MM.1S (cell line): Measurements from ENCODE around the gene NBEAL2.

Experiments
- DNase-seq: peaks from one replicate; pipeline ENCODE4 v3.0.0-alpha.2; 2015
- H2AFZ ChIP-seq: fragments of 300-600 bp; sonication (generic); 2 replicates; pipeline ENCODE4 v1.6.0; 2016; ENCODE audit warnings: antibody characterized with exemption, low read length
- H3F3A ChIP-seq: fragments of 300-600 bp; sonication (generic); 2 replicates; pipeline ENCODE4 v1.6.1; 2016; ENCODE audit warnings: mild to moderate bottlenecking, antibody characterized with exemption, low read length, moderate library complexity, mixed read lengths; ENCODE audit not compliant: insufficient read depth
- H3K27ac ChIP-seq: fragments of 300-600 bp; sonication (generic); 2 replicates; pipeline ENCODE4 v1.5.1; 2016; ENCODE audit warnings: mild to moderate bottlenecking, low read length
- H3K27me3 ChIP-seq: fragments of 300-600 bp; sonication (generic); replicated peaks from 2 replicates; pipeline ENCODE4 v1.6.0; 2016; ENCODE audit warnings: low read length; ENCODE audit not compliant: insufficient read depth
- H3K36me3 ChIP-seq: fragments of 300-600 bp; sonication (generic); replicated peaks from 2 replicates; pipeline ENCODE4 v1.6.1; 2016; ENCODE audit warnings: mild to moderate bottlenecking, low read length, mixed read lengths; ENCODE audit not compliant: insufficient read depth
- H3K4me1 ChIP-seq: fragments of 300-600 bp; sonication (generic); 2 replicates; pipeline ENCODE4 v1.6.1; 2016; ENCODE audit warnings: low read length, mixed read lengths
- H3K4me2 ChIP-seq: fragments of 300-600 bp; sonication (generic); 2 replicates; pipeline ENCODE4 v1.6.0; 2016; ENCODE audit warnings: low read depth, low read length
- H3K4me3 ChIP-seq: fragments of 300-600 bp; sonication (generic); 2 replicates; pipeline ENCODE4 v1.5.1; 2016; ENCODE audit warnings: low read length, mixed read lengths
- H3K79me2 ChIP-seq: fragments of 300-600 bp; sonication (generic); 2 replicates; pipeline ENCODE4 v1.6.1; 2016; ENCODE audit warnings: mixed run types, low read length, mixed read lengths
- H3K9ac ChIP-seq: fragments of 300-600 bp; sonication (generic); 2 replicates; pipeline ENCODE4 v1.6.1; 2016; ENCODE audit warnings: low read length, mixed read lengths
- H3K9me2 ChIP-seq: fragments of 300-600 bp; sonication (generic); replicated peaks from 2 replicates; pipeline ENCODE4 v1.6.1; 2016; ENCODE audit warnings: mild to moderate bottlenecking, low read length, mixed read lengths; ENCODE audit not compliant: insufficient read depth
- H3K9me3 ChIP-seq: fragments of 300-600 bp; sonication (generic); replicated peaks from 2 replicates; pipeline ENCODE4 v1.6.1; 2016; ENCODE audit warnings: mild to moderate bottlenecking, low read length, mixed read lengths; ENCODE audit not compliant: insufficient read depth
- H4K20me1 ChIP-seq: fragments of 300-600 bp; sonication (generic); 2 replicates; pipeline ENCODE4 v1.6.1; 2016; ENCODE audit warnings: mild to moderate bottlenecking, low read length, moderate library complexity, mixed read lengths; ENCODE audit not compliant: insufficient read depth
- EZH2 ChIP-seq: fragments of 300-600 bp; sonication (generic); optimal IDR thresholded peaks from 2 replicates; pipeline ENCODE3; 2017; ENCODE audit warnings: low read depth, mild to moderate bottlenecking, antibody characterized with exemption, low read length, mixed read lengths
- EZH2phosphoT487 ChIP-seq: fragments of 300-600 bp; sonication (generic); IDR thresholded peaks from 2 replicates; pipeline ENCODE4 v1.6.1; 2018; ENCODE audit warnings: antibody characterized with exemption, low read length
- TF ChIP-seq, protein P1 (sequence below): fragments of 300-600 bp; sonication (generic); IDR thresholded peaks from 2 replicates; pipeline ENCODE4 v1.5.1; 2016; ENCODE audit warnings: antibody characterized with exemption, low read length, mixed read lengths

The NBEAL2 gene

GRCh38 chr3:46998121-46998851 is 18.8 kb downstream of the NBEAL2 start:
- Histone ChIP-seq H3K4me2 (no peak overlapping the region), H3K79me2 (no peaks in the 10 kb centered on the region), H3K27ac (no peak overlapping the region), H3K4me3 (no peak overlapping the region), H3K9ac (no peak overlapping the region), H2AFZ (no peak overlapping the region), H3K27me3 (no peaks in the 10 kb centered on the region), H4K20me1 (no peaks in the 10 kb centered on the region), H3F3A (no peaks in the 10 kb centered on the region), H3K36me3 (no peaks in the 10 kb centered on the region; the same call in 1 of the 2 replicates), H3K4me1 (no peaks in the 10 kb centered on the region), H3K9me2 (no peaks in the 10 kb centered on the region), H3K9me3 (no peaks in the 10 kb centered on the region)
- TF ChIP-seq, protein P1, sequence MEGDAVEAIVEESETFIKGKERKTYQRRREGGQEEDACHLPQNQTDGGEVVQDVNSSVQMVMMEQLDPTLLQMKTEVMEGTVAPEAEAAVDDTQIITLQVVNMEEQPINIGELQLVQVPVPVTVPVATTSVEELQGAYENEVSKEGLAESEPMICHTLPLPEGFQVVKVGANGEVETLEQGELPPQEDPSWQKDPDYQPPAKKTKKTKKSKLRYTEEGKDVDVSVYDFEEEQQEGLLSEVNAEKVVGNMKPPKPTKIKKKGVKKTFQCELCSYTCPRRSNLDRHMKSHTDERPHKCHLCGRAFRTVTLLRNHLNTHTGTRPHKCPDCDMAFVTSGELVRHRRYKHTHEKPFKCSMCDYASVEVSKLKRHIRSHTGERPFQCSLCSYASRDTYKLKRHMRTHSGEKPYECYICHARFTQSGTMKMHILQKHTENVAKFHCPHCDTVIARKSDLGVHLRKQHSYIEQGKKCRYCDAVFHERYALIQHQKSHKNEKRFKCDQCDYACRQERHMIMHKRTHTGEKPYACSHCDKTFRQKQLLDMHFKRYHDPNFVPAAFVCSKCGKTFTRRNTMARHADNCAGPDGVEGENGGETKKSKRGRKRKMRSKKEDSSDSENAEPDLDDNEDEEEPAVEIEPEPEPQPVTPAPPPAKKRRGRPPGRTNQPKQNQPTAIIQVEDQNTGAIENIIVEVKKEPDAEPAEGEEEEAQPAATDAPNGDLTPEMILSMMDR = peak; percentile 74
- no peak for TF ChIP-seq EZH2
- DNase-seq = no peak

DNA sequence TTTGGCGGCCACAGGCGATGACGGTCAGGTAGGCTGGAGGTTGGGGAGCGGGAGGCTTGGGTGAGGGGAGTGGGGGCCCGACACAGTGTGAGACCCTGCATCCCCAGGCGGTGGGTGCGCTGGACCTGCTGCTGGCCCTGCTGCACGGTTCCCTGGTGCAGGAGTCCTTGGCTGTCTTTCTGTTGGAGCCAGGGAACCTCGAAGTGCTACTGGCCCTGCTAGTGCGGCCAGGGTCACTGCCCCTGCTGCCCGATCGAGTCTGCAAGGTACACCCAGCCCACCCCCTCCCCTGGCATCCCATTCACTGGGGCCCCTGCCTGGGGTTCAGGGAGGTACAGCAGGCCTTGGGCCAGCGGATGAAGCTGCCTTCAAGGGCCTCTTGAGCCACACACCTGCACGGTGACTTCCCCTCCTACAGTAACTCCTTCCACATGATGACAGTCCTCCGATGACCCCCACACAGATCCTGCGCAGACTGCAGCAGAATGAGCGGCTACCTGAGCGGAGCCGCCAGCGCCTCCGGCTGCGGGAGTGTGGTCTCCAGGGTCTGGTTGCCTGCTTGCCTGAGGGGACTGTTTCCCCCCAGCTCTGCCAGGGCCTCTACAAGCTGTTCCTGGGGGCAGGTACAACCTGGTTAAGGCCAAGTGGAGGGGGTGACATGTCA is 19.5 kb downstream of the NBEAL2 start:
- no peak overlapping the region for H2AFZ ChIP-seq
- no peak overlapping the region for H3K4me3 ChIP-seq
- no peaks in the 10 kb centered on the region for H4K20me1 ChIP-seq
- no peaks in the 10 kb centered on the region for H3K79me2 ChIP-seq
- no peaks in the 10 kb centered on the region for H3K9me2 ChIP-seq
- TF ChIP-seq EZH2phosphoT487 = no peak
- TF ChIP-seq, protein P1 = no peak
- no peak overlapping the region for H3K9ac ChIP-seq
- H3F3A ChIP-seq = no peaks in the 10 kb centered on the region
- no peak overlapping the region for H3K27ac ChIP-seq
- no peaks in the 10 kb centered on the region for H3K4me1 ChIP-seq
- H3K4me2 ChIP-seq = no peak overlapping the region
- no peak for DNase-seq
- no peaks in the 10 kb centered on the region for H3K9me3 ChIP-seq
- H3K27me3 ChIP-seq = no peaks in the 10 kb centered on the region
- H3K36me3 ChIP-seq = no peaks in the 10 kb centered on the region; the same call in 1 of the 2 replicates

GRCh38 chr3:46999516-47000197 is 20.2 kb downstream of the NBEAL2 start:
- H3K9ac ChIP-seq = no peak overlapping the region
- H3K4me2 ChIP-seq = no peak overlapping the region
- no peaks in the 10 kb centered on the region for H3K9me3 ChIP-seq

More at GRCh38 chr3:46999516-47000197, 20.2 kb downstream of the NBEAL2 start:
- Histone ChIP-seq H4K20me1 (no peaks in the 10 kb centered on the region), H3K9me2 (no peaks in the 10 kb centered on the region), H3K4me3 (no peak overlapping the region), H3K36me3 (no peaks in the 10 kb centered on the region; the same call in 1 of the 2 replicates), H3K4me1 (no peaks in the 10 kb centered on the region), H3K27ac (no peak overlapping the region), H2AFZ (no peak overlapping the region), H3K79me2 (no peaks in the 10 kb centered on the region), H3K27me3 (no peaks in the 10 kb centered on the region), H3F3A (no peaks in the 10 kb centered on the region)
- TF ChIP-seq, protein P1 = no peak
- TF ChIP-seq EZH2 = no peak
- DNase-seq = no peak
